GM12891 (cell line): ENCODE data around the gene JOSD1.

ENCODE experiments used
- DNase-seq: peaks from one replicate; pipeline ENCODE4 v3.0.0; 2011; ENCODE audit warnings: low spot score; ENCODE audit not compliant: insufficient read length
- FAIRE-seq: peaks from 2 replicates; lab custom pipeline; 2011; peaks lifted over from hg19 to GRCh38; lab: Jason Lieb, UNC
- PAX5 ChIP-seq: IDR thresholded peaks from 2 replicates; pipeline ENCODE4 v1.6.1; 2011; ENCODE audit warnings: low read length, moderate library complexity, mild to moderate bottlenecking; ENCODE audit not compliant: insufficient read depth, severe bottlenecking
- POLR2A ChIP-seq: IDR thresholded peaks from 2 replicates; pipeline ENCODE4 v1.6.1; 2011; ENCODE audit warnings: low read depth, low read length, control low read depth
- POLR2AphosphoS5 ChIP-seq: IDR thresholded peaks from 2 replicates; pipeline ENCODE4 v1.6.1; 2011; ENCODE audit warnings: low read depth, low read length, control low read depth
- POU2F2 ChIP-seq: IDR thresholded peaks from 2 replicates; pipeline ENCODE4 v1.6.1; 2011; ENCODE audit warnings: low read depth, mild to moderate bottlenecking, control low read depth, low read length, moderate library complexity
- SPI1 ChIP-seq: IDR thresholded peaks from 2 replicates; pipeline ENCODE4 v1.6.1; 2011; ENCODE audit warnings: low read depth, low read length, control low read depth
- TAF1 ChIP-seq: IDR thresholded peaks from 2 replicates; pipeline ENCODE4 v1.6.1; 2011; ENCODE audit warnings: low read depth, low read length, control low read depth

JOSD1 gene

DNA sequence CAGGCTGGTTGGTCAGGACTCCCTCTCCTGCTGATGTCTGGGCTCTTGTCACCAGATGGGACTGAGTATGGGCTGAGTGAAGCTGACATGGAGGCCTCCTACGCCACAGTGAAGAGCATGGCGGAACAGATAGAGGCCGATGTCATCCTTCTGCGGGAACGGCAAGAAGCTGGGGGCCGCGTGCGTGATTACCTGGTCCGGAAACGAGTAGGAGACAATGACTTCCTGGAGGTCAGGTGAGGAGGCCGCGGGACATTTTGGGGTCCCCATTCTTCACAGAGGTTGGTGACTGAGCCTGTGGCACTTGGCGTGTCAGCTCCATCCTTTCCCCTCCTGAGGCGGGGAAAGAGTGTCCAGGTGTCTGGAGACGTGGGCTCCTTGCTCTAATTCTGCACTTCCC, 15.1 kb upstream of the JOSD1 start:
- TF ChIP-seq POLR2A (no peak), POLR2AphosphoS5 (no peak)
- DNase-seq (no peak), FAIRE-seq (no peak)

DNA sequence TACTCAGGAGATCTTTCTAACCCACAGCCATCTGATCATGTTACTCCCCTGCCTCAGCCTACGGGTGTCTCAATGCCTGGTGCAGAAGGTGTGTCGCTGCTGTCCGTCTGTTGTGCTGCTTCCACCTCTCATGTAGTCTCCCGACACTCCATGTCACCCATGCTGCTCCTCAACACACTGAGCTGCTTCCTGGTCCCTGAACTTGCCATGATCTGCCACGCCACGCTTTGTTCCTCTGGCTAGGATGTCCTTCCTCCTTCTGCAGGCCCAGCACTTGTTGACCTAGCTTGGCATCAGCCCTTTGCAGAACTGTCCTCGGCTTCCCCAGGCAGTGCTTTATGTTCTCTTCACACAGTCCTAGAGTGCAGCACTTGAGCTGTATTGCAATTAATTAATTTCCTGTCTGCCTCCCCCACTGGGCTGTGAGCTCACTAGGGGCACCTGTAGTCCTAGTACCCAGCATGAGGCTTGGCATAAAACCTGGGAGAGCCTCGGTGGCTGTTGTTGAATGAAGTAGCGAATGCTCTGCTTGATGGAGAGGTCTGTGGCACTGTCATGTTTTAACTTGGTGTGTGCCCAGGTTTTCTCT, 14.5 kb upstream of the JOSD1 start:
- peak; percentile 45 for FAIRE-seq
- no peak for DNase-seq

DNA sequence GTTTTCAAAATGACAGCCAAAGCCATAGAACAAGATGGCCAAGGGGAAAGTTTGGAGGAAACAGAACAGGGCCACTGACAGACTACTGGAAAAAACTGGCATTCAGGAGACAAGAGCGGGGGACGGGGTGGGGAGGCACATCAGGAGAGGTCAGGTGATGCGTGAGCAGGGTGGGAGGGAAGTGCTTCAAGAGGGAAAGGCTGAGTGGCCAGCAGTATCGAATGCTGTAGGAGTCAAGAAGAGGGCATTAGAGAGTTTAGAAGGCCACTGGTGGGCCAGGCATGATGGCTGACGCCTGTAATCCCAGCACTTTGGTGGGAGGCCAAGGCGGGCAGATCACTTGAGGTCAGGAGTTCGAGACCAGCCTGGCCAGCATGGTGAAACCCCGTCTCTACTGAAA, 13.2 kb upstream of the JOSD1 start:
- no peak for FAIRE-seq
- no peak for DNase-seq
- no peak for TF ChIP-seq POLR2AphosphoS5
- TF ChIP-seq SPI1, result no peak
- TF ChIP-seq TAF1, result no peak
- no peak for TF ChIP-seq PAX5
- TF ChIP-seq POU2F2, result no peak
- no peak for TF ChIP-seq POLR2A

More for the DNA sequence above, 14.5 kb upstream of the JOSD1 start:
- no peak for TF ChIP-seq POLR2AphosphoS5

DNA sequence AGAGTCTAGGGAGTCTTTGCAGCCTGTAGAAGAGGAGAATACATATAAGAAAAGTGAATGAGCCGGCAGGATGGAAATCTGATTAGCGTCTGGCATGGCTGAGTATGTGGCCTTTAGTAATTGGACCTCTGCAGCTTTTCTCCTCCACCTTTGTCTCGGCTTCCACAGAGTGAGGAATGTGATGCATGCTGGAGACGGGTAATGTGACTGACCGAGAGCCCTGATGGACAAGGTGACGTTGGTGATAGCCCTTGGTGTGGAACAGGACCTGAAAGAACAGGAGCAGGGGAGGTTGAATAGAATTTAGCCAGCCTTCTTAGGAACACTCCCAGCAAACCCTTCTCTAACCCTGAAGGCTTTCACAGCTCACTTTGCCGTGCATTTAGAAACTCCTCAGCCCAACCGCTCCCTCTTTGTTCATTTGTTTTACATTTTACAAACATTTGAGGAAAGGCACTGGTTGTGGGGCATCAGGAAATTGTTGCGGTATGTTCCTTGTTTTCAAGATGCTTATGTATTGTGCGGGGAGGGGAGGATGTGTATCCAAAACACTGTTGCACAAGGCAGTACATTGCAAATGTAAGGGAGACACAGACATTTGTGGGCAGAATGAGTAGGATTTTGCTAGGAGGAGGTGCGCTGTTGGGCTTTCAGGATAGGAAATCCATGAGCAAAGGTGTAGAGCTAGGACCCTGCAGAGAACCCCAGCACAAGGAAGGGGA, 11.9 kb upstream of the JOSD1 start:
- no peak for FAIRE-seq
- TF ChIP-seq PAX5, result no peak
- TF ChIP-seq POU2F2, result no peak
- no peak for TF ChIP-seq POLR2A
- TF ChIP-seq POLR2AphosphoS5, result no peak
- TF ChIP-seq SPI1, result no peak
- TF ChIP-seq TAF1, result no peak
- no peak for DNase-seq

DNA sequence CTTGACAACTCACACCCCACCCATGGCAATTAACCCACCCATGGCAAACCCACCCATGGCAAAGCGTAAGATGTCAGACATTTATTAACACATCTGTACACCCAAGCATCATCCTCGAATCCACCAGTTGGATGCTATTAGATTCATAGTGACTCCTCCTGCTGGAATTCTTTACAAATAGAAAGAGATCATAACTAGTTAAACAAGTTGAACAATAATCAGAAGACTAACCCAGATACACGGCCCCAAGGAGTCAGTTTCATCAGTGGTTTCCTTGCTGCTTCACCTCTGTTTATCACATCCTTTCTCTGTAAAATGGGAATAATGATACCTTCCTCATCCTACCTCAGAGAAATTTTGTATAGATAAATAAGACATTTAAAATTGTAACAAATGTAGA, 10.1 kb upstream of the JOSD1 start:
- TF ChIP-seq TAF1, result no peak
- TF ChIP-seq POLR2AphosphoS5, result no peak
- no peak for TF ChIP-seq SPI1
- no peak for TF ChIP-seq POLR2A
- TF ChIP-seq PAX5, result no peak
- TF ChIP-seq POU2F2, result no peak
- FAIRE-seq, result no peak

DNA sequence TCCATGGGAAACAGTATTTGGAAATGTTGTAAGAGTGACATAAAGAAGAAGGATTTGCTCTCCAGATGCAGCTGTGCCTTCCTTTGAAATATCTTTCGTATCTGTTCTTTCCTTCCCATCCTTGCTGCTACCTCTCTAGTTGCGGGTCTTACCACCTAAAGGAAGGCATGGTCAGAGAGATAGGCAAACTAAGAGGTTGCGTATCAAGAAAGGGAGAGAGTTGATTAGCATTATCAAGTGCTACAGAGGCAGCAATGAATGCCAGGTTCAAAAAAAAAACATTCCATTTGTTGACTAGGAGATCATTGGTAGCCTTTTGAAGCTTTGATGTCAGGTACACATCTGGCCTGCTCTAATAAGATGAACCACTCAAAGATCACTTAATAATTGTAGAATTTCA, 9.6 kb upstream of the JOSD1 start:
- no peak for FAIRE-seq
- no peak for TF ChIP-seq SPI1
- TF ChIP-seq POU2F2, result no peak
- TF ChIP-seq POLR2A, result no peak
- TF ChIP-seq TAF1, result no peak
- TF ChIP-seq PAX5, result no peak
- TF ChIP-seq POLR2AphosphoS5, result no peak
- no peak for DNase-seq

More for the DNA sequence above, 10.1 kb upstream of the JOSD1 start:
- no peak for DNase-seq

DNA sequence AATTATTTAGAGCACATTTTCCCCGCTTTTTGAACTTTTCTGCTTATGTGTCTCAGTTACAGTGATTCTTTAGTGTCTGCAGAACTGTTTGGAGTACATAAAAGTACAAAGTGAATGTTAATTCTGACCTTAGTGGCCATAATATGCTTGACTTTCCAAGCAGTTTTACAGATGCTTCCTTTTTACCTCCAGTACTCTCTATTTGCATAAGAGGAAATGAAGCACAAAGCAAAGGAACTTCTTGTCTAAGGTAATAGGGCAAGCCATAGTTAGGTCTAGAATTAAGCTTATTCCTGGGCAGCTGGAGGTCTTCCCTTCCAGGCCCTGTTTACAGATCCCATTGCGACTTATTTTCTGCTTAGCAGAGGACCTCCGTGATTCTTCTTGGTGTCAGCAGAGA, 8.6 kb upstream of the JOSD1 start:
- DNase-seq (no peak), FAIRE-seq (peak; percentile 58)
- TF ChIP-seq SPI1 (peak; percentile 24; the same call in 1 of the 2 replicates), TAF1 (no peak), POLR2A (no peak), PAX5 (no peak)

DNA sequence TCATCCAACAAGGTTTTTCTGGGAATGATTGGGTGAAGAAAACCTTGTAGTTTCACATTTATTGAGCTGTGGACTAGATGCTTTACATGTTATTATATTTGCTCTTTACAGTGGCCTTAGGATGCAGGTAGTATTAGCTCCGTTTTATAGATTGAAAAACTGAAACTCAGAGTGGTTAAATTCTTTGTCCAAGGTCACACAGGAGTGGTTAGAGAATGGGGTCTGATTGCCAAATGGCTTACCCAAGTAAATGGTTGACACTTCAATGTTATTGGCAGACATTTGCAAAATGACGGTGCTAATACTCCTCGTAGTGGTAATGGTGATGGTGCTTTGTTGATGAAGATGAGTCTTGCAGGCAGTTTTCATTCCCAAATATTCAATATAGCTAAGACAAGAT, 7.2 kb upstream of the JOSD1 start:
- TF ChIP-seq PAX5 (no peak), SPI1 (no peak)
- FAIRE-seq, result no peak
- DNase-seq, result no peak

DNA sequence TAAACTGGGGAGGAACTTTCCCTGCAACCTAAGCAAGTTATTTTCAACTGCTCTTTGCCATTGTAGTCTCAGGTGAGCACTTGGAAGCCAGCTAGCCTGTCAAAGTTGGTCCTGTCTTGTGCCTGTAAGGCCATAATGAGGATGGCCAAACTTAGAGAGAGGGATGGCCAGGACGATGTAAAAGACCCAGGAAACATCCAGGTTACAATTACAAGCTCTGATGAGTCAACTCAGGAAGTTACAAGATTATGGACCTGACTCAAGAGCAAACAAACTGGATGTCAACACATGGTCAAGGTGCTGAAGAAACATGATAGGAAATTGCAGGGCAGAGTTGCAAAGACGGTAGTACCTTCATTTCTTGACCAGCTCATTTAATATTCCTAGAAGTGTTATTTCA, 6.6 kb upstream of the JOSD1 start:
- no peak for TF ChIP-seq PAX5
- no peak for TF ChIP-seq POU2F2
- no peak for TF ChIP-seq POLR2AphosphoS5
- no peak for TF ChIP-seq POLR2A
- TF ChIP-seq SPI1, result no peak
- no peak for TF ChIP-seq TAF1
- FAIRE-seq (peak; percentile 66), DNase-seq (no peak)

DNA sequence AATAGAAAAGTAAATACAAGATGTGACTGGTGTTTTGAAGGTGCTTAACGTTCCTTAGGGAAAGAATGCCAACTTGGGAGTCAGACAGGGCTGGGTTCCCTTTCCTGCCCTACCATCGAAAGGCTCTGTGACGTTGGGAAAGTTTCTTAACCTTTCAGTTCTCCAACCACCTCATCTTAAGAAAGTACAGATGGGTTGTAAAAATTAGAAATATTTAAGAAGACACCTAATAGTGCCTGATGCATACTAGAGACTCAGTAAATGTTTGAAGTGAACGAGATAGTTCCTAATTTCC, 6.1 kb upstream of the JOSD1 start:
- DNase-seq, result no peak
- TF ChIP-seq PAX5 (no peak), POU2F2 (no peak), POLR2AphosphoS5 (no peak), POLR2A (no peak), SPI1 (no peak), TAF1 (no peak)
- FAIRE-seq, result peak; percentile 43
